Heart left ventricle (tissue), 13 donors: ENCODE results near the gene IFIT2.

Source experiments
- POLR2A ChIP-seq, 2 donors: fragments of 450-650 bp; IDR thresholded peaks; one replicate each; pipeline ENCODE4 v1.6.1; 2017; ENCODE audit warnings: antibody characterized with exemption in 2 of 2, mild to moderate bottlenecking in 2 of 2, moderate library complexity in 2 of 2
- TF ChIP-seq, protein P1 (sequence below), 12 donors: fragments of 200-600 bp; sonication (generic) in 4 of 12; IDR thresholded peaks; one replicate each; pipeline versions ENCODE4 v1.5.0 to v1.8.0; 2018 to 2022; ENCODE audit warnings: antibody characterized with exemption in 12 of 12, mild to moderate bottlenecking in 5 of 12
- donor health status: ischemic (EF 13 %, LVEDD 7.1; RV severe dilation, severe dysfunction).
- donor health status: DM: no; HTN: yes; CAD: no.
- donor health status: DM: no; HTN: no; CAD: no.
- donor health status: ischemic (EF 25% LVEDD 6.9; RV normal size, moderate dysfunction).
- donor health status: ischemic (EF 25% LVEDD 5.7; RV mildly dilated, moderate dysfunction).
- donor health status: ischemic (EF 35%, LVEDD 5.7; RV mildly dilated, moderate dysfunction).
- donor health status: nonischemic (EF 11% LVEDD 7.7; RV severe dilation, severe dysfunction).
- donor health status: DM: yes; HTN: yes; CAD: no.
- donor health status: PGD.
- donor health status: ischemic (EF 29% LVEDD 5.4; RV normal size, mild dysfunction).
- donor health status: nonischemic (EF 23%, LVEDD 6.1; RV moderate dilation, normal function).

DNA sequence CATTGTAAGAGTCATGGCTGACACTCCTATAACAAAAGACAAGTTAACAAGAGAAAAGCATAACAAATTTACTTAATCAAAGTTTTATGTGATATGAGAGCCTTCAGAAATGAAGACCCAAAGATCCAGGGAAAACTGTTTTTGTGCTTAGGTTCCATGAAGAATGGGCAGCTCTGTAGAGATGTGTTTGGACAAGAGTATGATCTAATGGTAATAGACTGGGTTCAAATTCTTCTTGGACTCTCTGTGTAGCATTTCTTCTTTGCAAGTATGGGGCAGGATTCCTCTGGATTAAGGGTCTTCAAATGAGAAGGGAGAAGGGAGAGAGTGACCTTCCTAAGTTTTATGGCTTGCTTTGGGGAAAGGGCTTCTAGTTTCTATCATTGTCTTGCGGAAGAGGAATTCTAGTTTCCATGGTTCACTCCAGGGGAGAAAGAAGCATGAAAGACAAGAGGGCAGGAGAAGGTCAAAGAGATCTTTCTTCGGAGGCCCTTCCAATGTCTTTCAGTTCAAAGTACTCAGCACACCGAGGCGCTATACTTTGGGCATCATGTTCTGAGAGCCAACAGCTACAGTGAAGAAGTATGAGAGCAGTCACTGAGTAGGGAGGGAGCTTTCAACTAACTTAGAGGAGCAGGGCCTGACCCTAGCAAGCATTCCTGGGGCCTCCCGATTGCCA lies 41.4 kb downstream of the IFIT2 start:
- TF ChIP-seq, protein P1, sequence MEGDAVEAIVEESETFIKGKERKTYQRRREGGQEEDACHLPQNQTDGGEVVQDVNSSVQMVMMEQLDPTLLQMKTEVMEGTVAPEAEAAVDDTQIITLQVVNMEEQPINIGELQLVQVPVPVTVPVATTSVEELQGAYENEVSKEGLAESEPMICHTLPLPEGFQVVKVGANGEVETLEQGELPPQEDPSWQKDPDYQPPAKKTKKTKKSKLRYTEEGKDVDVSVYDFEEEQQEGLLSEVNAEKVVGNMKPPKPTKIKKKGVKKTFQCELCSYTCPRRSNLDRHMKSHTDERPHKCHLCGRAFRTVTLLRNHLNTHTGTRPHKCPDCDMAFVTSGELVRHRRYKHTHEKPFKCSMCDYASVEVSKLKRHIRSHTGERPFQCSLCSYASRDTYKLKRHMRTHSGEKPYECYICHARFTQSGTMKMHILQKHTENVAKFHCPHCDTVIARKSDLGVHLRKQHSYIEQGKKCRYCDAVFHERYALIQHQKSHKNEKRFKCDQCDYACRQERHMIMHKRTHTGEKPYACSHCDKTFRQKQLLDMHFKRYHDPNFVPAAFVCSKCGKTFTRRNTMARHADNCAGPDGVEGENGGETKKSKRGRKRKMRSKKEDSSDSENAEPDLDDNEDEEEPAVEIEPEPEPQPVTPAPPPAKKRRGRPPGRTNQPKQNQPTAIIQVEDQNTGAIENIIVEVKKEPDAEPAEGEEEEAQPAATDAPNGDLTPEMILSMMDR (IDR thresholded peaks at IDR 0.05): no peak
- no peak for TF ChIP-seq POLR2A (IDR thresholded peaks at IDR 0.05)
